Hematopoietic multipotent progenitor cell treated with erythropoietin and hydrocortisone succinate and interleukin-3 and kit ligand, for 4 days (in vitro differentiated cells): ENCODE results near the gene SCN3A.

ENCODE experiments used
- DNase-seq: peaks from one replicate; pipeline ENCODE4 v3.0.0-alpha.2; 2015

SCN3A gene

DNA sequence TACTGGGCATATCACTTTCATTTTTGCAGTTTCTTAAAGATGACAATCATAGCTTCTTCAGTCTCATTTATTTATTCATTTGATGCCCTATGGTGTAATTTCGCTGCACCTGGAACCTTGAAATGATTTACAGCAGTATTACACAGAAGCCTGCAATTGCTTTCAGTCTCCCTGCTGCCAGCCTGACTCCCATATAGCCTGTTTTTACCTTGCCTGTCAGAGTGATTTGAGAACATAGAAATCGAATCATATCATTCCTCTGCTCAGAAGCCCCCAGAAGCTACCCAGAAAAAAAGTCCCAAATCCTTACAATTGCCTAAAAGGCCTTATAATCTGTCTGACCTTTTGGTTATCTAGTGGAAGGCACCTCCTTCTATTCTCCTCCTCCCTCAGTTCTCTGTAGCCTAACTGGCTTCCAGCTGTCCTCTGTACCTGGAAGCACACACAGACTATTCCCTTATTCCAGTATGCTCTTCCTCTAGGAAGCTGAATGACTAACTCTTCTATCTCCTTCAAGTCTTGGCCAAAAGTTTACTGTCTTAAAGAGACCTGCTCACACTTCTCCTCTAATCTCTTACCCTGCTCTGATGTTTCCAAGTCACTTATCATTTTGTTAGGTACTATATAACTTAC, 12.6 kb downstream of the SCN3A start:
- no peak for DNase-seq

DNA sequence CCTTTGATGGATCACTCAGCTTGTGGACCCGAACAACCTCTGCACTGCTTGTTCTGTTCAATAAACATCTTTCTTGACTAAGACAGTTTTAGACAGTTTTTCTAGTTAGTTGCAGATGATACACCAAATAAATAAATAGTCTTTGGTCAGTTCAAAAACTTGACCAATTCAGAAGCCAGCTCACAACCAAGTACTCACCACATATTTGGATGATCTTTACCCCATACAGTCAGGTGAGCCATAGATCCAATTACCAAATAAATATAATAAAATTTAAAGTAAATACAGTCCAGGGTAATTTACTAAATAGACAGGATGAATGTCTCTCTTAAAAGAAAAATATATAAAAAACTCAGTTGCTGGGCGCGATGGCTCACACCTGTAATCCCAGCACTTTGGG, 18.2 kb downstream of the SCN3A start:
- DNase-seq = no peak

DNA sequence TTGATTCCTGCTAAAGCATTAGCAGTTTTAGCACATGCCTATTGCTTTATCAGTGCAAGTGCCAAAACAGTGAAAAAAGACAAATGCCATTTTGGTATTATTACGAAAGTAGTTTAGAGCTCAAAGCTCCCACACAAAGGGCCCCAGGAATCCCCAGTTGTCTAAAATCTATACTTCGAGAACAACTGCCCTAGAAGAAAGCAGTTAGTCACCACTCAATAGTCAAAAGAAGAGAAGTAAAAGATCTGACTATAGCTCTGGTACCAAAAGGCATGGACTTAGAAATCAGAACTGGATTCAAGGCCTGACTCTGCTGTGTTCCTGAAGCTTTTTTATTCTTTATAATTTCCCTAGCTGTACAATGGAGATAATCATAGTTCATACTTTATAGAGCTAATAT, 21.8 kb downstream of the SCN3A start:
- no peak for DNase-seq

DNA sequence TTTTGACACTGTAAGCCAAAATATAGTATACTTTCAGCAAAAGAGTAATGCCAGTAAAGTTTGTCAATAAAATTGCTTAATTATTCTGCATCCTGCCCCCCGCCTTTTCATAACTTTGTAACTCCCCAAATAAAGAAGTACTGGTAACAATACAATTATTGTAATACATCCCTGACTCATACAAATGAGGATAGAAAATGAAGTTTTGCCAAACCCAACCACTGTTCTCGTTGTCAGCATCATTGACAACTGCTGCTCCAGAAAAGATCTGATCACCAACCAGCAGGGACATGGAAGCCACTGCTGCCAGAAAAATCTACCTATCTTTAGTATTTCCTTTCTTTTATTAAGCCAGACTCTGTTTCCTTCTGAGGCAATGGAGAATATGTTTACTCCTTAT, 27.1 kb downstream of the SCN3A start:
- no peak for DNase-seq

DNA sequence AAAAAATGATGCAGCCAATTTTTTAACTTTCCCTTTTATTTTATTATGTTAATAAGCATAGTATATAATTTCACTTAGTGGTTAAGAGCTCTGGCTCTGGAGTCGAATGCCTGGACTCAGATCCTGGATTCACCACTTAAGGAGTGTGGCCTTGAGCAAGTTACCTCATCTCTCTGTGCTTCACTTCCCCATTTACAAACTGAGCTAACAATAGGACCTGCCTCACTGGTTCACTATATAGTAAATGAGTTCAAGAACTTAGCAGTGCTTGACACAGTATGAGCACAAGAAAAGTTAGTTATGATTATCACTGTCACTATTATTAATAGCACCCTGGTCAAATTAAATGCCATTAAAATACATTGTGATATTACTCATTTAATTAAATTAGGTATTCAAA, 30.6 kb downstream of the SCN3A start:
- DNase-seq = peak; percentile 21

DNA sequence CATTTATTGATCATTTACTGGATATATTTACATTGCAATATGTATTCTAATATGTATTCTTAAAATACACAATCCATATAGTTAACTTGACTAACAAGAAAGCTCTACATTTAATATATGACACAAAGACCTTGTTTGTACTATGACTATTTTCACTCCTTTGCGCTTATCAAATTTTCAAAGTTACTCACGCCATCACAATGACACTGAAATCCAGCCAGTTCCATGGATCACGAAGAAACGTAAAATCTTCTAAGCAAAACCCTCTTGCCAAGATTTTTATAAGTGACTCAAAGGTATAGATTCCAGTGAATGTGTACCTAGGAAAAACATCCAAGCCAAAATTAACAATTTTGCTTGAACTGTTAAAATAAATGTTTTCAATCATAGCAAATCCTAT, 39.6 kb downstream of the SCN3A start:
- no peak for DNase-seq

DNA sequence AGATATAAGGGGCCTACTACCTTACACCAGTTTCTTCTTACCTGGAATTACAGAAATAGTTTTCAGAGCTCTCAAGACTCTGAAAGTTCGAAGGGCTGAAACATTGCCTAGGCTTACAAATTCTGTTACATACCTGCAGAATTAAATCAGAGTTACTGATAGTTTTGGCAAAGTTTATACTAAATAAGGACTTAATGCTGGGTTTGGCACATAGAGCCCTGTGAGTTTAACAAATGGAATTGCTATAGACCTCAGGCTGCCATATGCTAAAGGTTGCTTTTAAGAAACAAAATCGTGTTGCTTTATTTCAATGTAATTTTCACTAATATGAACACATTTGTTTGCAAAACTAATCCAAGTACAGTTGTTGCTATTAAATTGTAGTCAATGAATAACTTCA, 40.1 kb downstream of the SCN3A start:
- no peak for DNase-seq

DNA sequence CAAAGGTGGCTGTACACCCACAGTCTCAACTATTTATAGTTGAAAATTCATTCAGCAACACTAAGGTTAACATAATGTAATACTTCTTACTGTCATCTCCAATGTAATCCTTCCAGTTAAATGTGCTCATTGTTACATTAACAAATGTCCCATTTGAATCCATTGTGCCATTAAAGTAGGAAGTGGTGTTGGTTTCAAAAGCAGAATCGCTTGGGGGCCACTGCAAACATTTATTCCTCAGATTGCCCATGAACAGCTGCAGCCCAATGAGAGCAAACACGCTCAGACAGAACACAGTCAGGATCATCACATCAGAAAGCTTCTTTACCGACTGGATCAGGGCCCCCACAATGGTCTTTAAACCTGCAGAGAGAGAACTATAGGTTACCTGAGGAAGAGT, 41.4 kb downstream of the SCN3A start:
- DNase-seq = no peak

DNA sequence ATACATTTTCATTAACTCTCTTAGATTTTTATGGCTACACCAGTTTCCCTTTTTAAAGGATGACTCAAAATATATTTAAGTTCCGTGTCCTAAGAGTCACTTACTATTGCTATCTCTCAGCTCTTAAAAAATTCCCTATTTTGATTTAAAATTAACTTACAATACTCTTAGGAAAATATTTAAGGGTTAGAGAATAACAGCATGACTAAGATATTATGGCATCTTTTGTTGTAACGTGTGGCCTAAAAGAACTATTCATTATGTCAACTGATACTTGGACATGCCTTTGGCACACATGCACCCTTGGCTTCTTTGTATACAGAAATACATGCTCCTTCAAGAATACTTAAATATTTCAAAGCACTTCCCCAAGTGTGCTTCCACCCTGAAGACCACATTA, 42.3 kb downstream of the SCN3A start:
- no peak for DNase-seq

DNA sequence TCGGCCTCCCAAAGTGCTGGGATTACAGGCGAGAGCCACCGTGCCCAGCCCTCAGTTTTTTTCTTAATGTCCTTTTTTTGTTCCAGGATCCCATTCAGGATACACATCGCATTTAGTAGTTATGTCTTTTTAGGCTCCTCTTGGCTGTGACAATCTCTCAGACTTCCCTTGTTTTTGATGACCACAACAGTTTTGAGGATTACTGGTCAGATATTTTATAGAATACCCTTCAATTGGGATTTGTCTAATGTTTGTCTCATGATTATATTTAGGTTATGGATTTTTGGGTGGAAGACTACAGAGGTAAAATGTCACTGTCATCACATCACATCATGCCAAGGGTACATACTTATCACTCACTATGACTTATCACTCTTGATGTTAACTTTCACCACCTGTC, 46.7 kb downstream of the SCN3A start:
- no peak for DNase-seq

DNA sequence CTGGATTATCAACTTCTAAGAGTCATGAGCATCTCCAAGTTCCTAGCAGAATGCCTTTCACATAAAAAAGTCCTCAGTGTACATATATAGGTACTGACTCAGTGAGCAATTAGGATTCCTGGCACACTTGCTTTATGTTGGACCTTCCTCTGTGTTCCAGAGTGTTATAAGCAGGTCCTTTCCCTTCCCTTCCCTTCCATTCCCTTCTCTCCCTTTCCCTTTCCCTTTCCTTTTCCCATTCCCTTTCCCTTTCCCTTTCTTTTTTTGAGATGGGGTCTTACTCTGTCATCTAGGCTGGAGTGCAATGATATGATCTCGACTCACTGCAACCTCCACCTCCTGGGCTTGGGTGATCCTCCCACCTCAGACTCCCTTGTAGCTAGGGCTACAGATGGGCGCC, 48.7 kb downstream of the SCN3A start:
- DNase-seq = no peak

DNA sequence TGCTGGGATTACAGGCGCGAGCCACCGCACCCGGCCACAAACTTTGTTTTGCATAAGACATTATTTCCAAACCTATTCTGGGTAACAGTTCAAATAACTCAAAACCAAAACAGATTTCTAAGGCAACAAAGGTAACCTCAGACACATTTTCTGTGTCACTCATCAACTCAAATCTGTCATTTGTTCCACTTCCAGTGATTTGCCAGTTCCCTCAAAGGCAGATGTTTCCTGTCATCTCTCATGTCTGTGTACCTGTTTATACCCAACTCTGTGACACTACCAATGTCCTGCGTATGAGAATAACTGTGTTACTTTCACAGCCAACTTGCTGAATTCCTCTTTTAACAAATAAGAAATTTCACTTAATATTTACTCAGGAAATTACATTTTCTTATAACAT, 54.4 kb downstream of the SCN3A start:
- DNase-seq = peak; percentile 12

DNA sequence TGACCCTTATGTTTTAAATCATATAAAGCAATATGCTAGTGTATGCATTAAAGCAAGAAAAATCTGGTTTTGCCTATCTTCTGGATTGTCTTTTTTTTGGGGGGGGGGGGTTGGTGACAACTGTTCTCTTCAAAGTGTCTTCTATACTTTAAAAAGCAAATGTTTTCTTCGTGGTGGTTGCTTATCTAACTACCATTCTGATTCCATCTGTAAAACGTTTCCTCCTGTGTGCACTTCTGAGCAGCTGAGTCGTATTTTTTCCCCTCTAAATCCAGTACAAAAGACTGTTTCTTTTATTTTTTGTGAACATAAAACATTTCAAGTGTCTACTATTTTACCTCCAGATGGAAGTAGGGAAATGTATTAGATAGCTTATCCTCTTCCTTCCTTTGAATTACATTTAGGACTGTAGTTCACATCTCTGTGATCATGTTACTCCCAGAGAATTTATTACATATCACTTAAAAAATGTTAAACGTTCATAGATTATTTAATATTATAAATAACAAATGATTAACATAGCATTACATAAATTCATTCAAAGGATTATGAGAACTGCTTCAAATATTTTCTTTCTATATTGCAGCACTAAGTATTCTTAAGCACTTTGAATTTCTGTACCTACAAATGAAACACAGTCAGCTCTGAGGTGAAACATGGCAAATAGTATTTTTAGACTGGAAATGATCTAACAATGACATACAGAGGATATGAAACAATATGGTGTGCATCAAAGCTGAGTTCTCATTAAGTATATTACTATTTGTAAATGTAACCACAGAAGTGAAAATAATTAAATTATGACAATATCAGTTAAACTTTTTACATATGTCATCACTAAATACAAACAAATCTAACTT, 56.4 kb downstream of the SCN3A start:
- peak; percentile 49 for DNase-seq

DNA sequence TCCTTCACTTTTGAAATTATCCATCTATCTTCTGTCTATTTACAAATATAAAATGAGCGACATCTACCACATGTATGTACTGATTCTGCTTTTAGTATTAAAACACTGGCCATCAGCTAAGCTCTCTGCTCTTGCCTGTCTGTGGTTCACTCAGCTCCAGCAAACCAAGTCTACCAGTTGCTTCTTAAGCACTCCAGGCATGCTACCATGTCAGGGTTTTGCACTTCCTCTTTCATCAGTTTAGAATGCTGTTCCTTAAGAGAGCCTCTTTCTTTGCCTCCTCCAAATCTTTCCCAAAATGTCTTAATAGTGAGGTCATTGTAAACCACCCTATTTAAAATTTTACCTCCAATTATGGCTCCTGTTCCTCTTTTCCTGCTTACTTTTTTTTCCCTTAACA, 59.5 kb downstream of the SCN3A start:
- DNase-seq = peak; percentile 41

DNA sequence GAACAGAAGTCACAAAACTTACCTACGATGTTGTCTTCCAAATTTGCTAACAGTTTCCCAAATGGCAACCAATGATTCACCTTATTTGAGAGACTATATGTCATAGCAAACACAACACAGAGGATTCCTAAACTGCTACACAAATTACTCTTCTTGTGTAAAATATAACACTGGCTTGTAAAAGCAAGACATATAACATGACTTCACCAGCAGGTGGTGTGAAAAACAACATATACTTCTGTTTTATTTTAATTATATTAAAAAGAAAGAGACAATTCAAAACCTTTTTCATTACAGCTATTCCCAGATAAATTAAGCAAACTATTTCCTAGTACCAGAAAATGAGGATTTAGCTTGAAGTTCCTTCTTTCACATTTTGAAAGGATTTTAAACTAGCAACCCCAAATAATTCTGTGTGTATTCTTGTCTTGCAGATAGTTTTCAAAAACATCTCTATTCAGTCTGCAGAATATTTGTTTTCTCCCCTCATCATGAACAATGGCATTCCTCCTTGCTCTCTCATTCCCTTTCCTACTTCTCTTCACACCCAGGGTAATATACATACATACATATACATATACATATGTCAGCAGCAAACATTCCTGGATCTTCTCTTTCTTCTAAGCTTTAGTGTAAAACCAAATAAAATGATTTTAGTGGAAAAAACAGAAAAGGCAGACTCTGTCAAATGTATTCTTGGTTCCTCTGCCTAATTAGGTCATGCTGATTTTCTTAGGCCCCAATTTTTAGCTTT, 62.1 kb downstream of the SCN3A start:
- peak; percentile 42 for DNase-seq

DNA sequence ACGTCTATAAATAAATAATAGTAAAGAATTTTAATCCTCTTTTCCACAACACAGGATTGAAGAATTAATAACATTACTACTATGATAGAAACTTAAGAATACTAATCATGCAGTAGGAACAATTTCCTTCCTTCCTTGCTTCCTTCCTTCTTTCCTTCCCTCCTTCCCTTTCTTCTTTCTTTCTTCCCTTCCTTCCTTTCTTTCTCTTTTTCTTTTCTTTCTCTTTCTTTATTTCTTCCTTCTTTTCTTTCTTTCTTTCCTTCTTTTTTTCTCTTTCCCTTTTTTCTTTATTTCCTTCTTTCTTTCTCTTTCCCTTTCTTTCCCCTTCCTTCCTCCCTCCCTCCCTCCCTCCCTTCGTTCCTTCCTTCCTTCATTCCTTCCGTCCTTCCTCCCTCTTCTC, 77.6 kb downstream of the SCN3A start:
- no peak for DNase-seq

DNA sequence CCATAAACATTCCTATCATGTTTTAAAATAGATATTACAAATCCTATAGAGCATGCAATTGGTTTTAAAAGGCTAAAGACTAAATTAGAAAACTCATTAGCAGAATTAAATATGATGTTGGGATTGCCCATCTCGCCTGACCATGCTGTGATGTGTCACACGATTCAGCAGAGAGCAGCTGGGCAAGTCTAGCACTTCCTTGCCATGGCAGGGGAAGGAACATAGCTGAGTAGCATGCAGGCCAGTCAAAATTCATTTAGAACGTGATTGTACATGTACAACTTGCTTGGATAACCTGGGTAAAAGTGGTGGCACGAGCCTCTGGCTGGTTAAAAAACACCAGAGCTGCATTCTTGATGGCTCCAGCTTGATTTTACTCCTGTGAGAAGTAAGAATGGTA, 81.3 kb downstream of the SCN3A start:
- DNase-seq = no peak

DNA sequence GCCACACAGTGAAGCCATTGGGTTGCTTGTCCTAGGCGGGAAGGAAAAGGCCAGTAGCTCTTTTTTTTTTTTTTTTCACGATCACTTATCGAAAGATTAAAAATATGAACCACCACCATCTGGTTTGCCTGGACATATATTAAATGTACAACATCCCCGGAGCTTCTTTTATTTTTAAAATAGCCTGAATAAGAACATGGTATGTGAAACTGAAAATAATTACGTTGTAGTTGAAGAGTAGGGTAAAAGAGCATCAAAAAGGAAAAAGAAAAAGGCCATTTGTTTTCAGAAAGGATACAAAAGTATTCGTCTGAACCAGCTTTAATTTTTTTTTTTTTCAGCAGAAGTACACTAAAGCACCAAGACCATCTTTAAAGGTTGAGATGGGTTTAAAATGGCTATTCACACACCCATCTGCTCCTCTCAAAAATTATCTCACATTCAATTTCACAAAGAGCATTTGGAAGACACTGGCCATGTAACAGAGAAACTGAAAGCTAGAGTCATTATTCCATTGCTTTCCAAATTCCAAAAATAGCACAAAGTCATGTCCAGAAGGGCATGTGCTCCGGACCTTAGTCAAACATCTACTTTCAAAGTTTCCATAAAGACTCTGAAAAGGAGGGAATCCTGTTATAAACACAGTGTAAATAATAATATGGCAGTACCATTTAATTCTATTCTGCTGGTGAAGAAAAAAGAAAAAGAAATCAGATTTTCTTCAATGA, 82.9 kb downstream of the SCN3A start:
- DNase-seq = no peak

DNA sequence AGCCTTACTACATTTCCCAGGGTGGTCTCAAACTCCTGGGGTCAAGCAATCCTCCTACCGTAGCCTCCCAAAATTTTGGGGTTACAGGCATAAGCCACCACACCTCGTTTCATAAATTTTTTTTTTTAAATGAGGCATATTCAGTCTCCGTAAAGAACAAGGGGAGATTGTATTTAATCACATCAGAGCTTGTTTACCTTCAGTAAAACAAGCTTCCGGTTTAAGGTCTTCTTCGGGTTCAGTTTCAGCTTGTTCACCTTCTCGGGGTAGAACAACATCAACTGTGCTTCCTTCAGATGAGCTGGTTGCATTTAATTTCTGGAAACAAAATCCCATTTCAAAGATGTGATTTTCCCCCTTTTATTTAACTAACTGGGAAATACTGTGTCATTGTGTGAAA, 88.6 kb downstream of the SCN3A start:
- no peak for DNase-seq

DNA sequence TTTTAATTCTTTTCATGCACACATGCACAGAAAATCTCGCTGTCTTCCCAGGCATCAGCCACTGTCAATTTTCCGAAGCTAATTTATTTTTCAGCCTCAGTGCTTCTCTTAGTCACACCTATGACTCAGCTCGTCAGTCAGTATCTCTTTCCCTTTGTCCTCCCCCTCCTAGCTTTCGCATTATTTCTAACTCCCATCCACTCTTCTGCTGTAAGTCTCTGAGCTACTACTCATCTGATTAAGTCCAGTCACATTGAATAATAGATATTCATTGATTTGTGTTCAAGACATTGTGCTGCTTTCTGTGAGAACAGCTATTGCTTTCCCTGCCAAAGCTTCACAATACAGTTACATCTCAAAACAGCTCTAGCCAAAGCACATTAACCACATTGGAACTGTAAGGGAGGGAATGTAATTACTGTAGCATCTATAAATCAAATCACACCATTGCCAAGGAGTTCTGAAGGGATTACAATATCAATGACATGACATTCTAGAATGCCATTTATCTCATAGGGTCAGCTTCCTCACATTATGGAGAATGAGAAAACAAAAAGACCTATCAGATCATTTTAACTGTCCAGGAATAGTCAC, 89.4 kb downstream of the SCN3A start:
- DNase-seq = no peak

DNA sequence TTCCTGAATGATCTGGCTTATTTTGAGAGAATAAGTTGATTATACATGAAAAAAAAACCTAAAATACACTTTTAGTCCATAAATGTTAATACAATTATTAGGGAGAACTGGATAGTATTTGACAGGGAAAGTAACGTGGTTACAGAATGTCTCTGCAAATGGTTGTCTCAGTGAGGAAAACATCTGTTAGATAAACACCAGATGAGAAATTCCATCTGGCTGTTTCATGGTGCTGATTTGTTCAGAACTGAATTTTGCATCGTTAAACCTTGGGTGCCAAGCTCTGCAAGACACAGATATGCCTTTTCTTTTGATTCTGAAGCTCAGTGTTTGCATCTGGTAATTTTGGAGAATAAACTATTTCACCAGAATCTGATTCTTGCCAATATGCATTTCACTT, 90.4 kb downstream of the SCN3A start:
- peak; percentile 4 for DNase-seq

DNA sequence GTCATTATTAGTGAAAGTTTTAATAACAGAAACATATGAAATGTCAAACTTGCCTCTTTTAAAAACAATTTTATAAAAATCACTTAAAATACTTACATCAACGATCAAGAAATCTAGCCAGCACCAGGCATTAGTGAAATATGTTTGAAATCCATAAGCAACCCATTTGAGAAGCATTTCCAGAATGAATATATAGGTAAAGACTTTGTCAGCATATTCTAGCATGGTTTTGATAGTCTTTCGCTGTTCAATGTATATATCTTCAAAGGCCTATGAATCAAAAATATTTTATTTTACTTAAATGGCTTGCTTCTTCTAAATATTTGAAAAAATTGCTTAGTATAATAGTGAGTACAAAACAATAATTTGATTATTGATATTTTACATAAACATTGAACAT, 91.1 kb downstream of the SCN3A start:
- DNase-seq = no peak

DNA sequence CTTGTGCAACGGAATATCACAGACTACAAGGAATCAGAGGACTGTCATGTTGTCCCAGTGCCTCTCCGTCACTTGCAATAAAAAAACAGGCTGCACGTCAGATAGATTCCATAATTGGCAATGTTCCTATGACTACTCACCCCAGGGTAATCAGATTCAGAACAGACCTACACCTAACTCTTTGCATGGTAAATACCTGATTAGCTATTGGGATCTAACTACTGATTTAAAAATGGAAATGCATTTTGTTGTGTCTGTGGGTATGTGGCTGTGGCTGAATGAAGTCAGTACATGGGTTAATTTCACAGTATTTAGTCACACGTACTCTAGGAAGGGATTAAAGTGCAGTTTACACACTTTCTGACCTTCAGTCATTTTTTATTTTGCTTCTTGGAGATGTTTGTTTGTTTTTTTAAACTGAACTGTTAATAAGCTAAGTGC, 91.7 kb downstream of the SCN3A start:
- no peak for DNase-seq
